Muscle layer of duodenum (tissue), 2 donors: ENCODE results near the gene SCAMP3.

ENCODE experiments used
- H3K27ac ChIP-seq: one replicate; pipeline ENCODE4 v1.7.0; 2013; ENCODE audit warnings: mild to moderate bottlenecking, low read length
- H3K27me3 ChIP-seq: one replicate; pipeline ENCODE4 v1.7.0; 2013; ENCODE audit warnings: low read depth, mild to moderate bottlenecking, control low read depth, low read length
- H3K36me3 ChIP-seq, 2 donors: one replicate each; pipeline ENCODE4 v1.7.0; 2013; ENCODE audit warnings: low read length in 2 of 2, control low read depth in 1 of 2, mild to moderate bottlenecking in 1 of 2; ENCODE audit not compliant: insufficient read depth in 2 of 2, control insufficient read depth in 1 of 2
- H3K4me1 ChIP-seq, 2 donors: one replicate each; pipeline ENCODE4 v1.7.0; 2013; ENCODE audit warnings: low read length in 2 of 2, mild to moderate bottlenecking in 2 of 2, control low read depth in 1 of 2, moderate library complexity in 1 of 2; ENCODE audit not compliant: insufficient read depth in 2 of 2, control insufficient read depth in 1 of 2
- H3K4me3 ChIP-seq, 2 donors: one replicate each; pipeline ENCODE4 v1.7.0; 2013; ENCODE audit warnings: low read length in 2 of 2, low read depth in 1 of 2, mild to moderate bottlenecking in 1 of 2
- H3K9me3 ChIP-seq, 2 donors: one replicate each; pipeline ENCODE4 v1.7.0; 2013; ENCODE audit warnings: low read length in 2 of 2, control low read depth in 1 of 2, mild to moderate bottlenecking in 1 of 2; ENCODE audit not compliant: control insufficient read depth in 1 of 2
- donor health status: healthy.

The SCAMP3 gene

GRCh38 chr1:155206891-155207805 is 55.0 kb downstream of the SCAMP3 start:
- H3K4me1 ChIP-seq: peaks cover 14 to 37% of the 10 kb centered on the region in 2 donors
- no peaks in the 10 kb centered on the region for H3K27me3 ChIP-seq
- H3K9me3 ChIP-seq: no peaks in the 10 kb centered on the region
- H3K36me3 ChIP-seq: peaks cover 8 to 24% of the 10 kb centered on the region in 2 donors
- peak overlapping the region; percentile 97 for H3K27ac ChIP-seq
- H3K4me3 ChIP-seq: peak overlapping the region; percentile 92 to 99
